Stimulated activated CD8-positive, alpha-beta memory T cell treated with anti-CD3 and anti-CD28 coated beads, Interleukin-15, amount 100 ng/mL, for 1 hour (primary cell): Measurements from ENCODE around the gene NOTCH2.
"Not testable (repeated sequence)": the region's sequence is repeated elsewhere in the genome, so short reads cannot be mapped to it uniquely, and the experiment has no call there.

ENCODE experiments used
- DNase-seq: peaks from one replicate; pipeline ENCODE4 v3.0.0-alpha.2; 2020; ENCODE audit warnings: low read depth

NOTCH2 gene

GRCh38 chr1:120069067-120069919 lies at the start of gene NOTCH2:
TSS of gene NOTCH2 (minus strand) at chr1:120069662. CDS start at chr1:120069406, 256 bp downstream.
- DNase-seq: peak; percentile 25

- DNase-seq: not testable (repeated sequence)
Observed at GRCh38 chr1:120117371-120118177, 48.1 kb upstream of the NOTCH2 start.

GRCh38 chr1:120116094-120116493 lies 46.6 kb upstream of the NOTCH2 start:
- not testable (repeated sequence) for DNase-seq

- DNase-seq: not testable (repeated sequence)
Observed at GRCh38 chr1:120113134-120113533, 43.7 kb upstream of the NOTCH2 start.

- DNase-seq: not testable (repeated sequence)
Observed at GRCh38 chr1:120112212-120112611, 42.8 kb upstream of the NOTCH2 start.

- DNase-seq: not testable (repeated sequence)
Observed at GRCh38 chr1:120111771-120112170, 42.3 kb upstream of the NOTCH2 start.

GRCh38 chr1:120111008-120111407 lies 41.5 kb upstream of the NOTCH2 start:
- not testable (repeated sequence) for DNase-seq

- DNase-seq: not testable (repeated sequence)
Observed at GRCh38 chr1:120109656-120110055, 40.2 kb upstream of the NOTCH2 start.

- DNase-seq: not testable (repeated sequence)
Observed at GRCh38 chr1:120109180-120109579, 39.7 kb upstream of the NOTCH2 start.

- DNase-seq: not testable (repeated sequence)
Observed at GRCh38 chr1:120105288-120105687, 35.8 kb upstream of the NOTCH2 start.

- DNase-seq: not testable (repeated sequence)
Observed at GRCh38 chr1:120103768-120104167, 34.3 kb upstream of the NOTCH2 start.

GRCh38 chr1:120101593-120101992 lies 32.1 kb upstream of the NOTCH2 start:
- not testable (repeated sequence) for DNase-seq

- DNase-seq: not testable (repeated sequence)
Observed at GRCh38 chr1:120100590-120100989, 31.1 kb upstream of the NOTCH2 start.

GRCh38 chr1:120098986-120099759 lies 29.7 kb upstream of the NOTCH2 start:
- not testable (repeated sequence) for DNase-seq

GRCh38 chr1:120096981-120097545 lies 27.6 kb upstream of the NOTCH2 start:
- DNase-seq: not testable (repeated sequence)

- not testable (repeated sequence) for DNase-seq
Observed at GRCh38 chr1:120093548-120094181, 24.2 kb upstream of the NOTCH2 start.

- not testable (repeated sequence) for DNase-seq
Observed at GRCh38 chr1:120092232-120093218, 23.1 kb upstream of the NOTCH2 start.

GRCh38 chr1:120090830-120091229 lies 21.4 kb upstream of the NOTCH2 start:
- DNase-seq: not testable (repeated sequence)

GRCh38 chr1:120087959-120088358 lies 18.5 kb upstream of the NOTCH2 start:
- not testable (repeated sequence) for DNase-seq

- not testable (repeated sequence) for DNase-seq
Observed at GRCh38 chr1:120069920-120070214, 405 bp upstream of the NOTCH2 start.
